GM23338 (cell line): ENCODE data around the gene OR10K2. TPM values are rescaled to one million over a fixed set of nuclear protein-coding genes. Genes with fewer than 3 reads are reported as not detected.

ENCODE experiments used
- ATAC-seq: fragments of 200-7000 bp; cut with Tn5 transposase; 3 replicates; pipeline ENCODE4 v1.9.1; 2020
- DNase-seq: peaks from one replicate; pipeline ENCODE4 v3.0.0-alpha.2; 2015; ENCODE audit warnings: low spot score
- H2AFZ ChIP-seq: fragments of 200-600 bp; sonication (generic); 2 replicates; pipeline ENCODE4 v1.8.0; 2016; ENCODE audit warnings: antibody characterized with exemption, mild to moderate bottlenecking, moderate library complexity
- H3F3A ChIP-seq: fragments of 200-600 bp; sonication (generic); replicated peaks from 2 replicates; pipeline ENCODE4 v1.8.0; 2017; ENCODE audit warnings: antibody characterized with exemption, mixed run types, low read depth
- H3K27ac ChIP-seq: fragments of 200-600 bp; sonication (generic); 2 replicates; pipeline ENCODE4 v1.6.1; 2016; ENCODE audit warnings: low read depth
- H3K27me3 ChIP-seq: fragments of 200-600 bp; sonication (generic); 2 replicates; pipeline ENCODE4 v1.8.0; 2016; ENCODE audit warnings: mild to moderate bottlenecking, mixed run types, moderate library complexity; ENCODE audit not compliant: insufficient read depth
- H3K36me3 ChIP-seq: fragments of 200-600 bp; sonication (generic); 2 replicates; pipeline ENCODE4 v1.8.0; 2016; ENCODE audit warnings: mild to moderate bottlenecking; ENCODE audit not compliant: insufficient read depth
- H3K4me1 ChIP-seq: fragments of 200-600 bp; sonication (generic); 2 replicates; pipeline ENCODE4 v1.8.0; 2016; ENCODE audit warnings: mild to moderate bottlenecking, moderate library complexity; ENCODE audit not compliant: insufficient read depth
- H3K4me2 ChIP-seq: fragments of 200-600 bp; sonication (generic); 2 replicates; pipeline ENCODE4 v1.7.1; 2017; ENCODE audit warnings: mixed run types
- H3K4me3 ChIP-seq: fragments of 200-600 bp; sonication (generic); 2 replicates; pipeline ENCODE4 v1.6.1; 2016; ENCODE audit warnings: mixed run types
- H3K79me2 ChIP-seq: fragments of 200-600 bp; sonication (generic); replicated peaks from 2 replicates; pipeline ENCODE4 v1.8.0; 2017; ENCODE audit warnings: mild to moderate bottlenecking; ENCODE audit not compliant: insufficient read depth
- H3K9me2 ChIP-seq: fragments of 200-600 bp; sonication (generic); 2 replicates; pipeline ENCODE4 v1.8.0; 2017; ENCODE audit not compliant: insufficient read depth
- H4K20me1 ChIP-seq: fragments of 200-600 bp; sonication (generic); replicated peaks from 2 replicates; pipeline ENCODE4 v1.8.0; 2017; ENCODE audit warnings: mild to moderate bottlenecking; ENCODE audit not compliant: insufficient read depth
- H3K27ac Mint-ChIP-seq: 2 replicates; pipeline ENCODE4 v1.8.0; 2020; ENCODE audit warnings: inconsistent platforms, mild to moderate bottlenecking, moderate library complexity, mixed read lengths
- H3K27me3 Mint-ChIP-seq: 3 replicates; pipeline ENCODE4 v1.8.0; 2022; ENCODE audit warnings: low read depth, mild to moderate bottlenecking, moderate library complexity, mixed read lengths, inconsistent platforms; ENCODE audit not compliant: insufficient read depth, poor library complexity
- H3K36me3 Mint-ChIP-seq: 3 replicates; pipeline ENCODE4 v1.8.0; 2021; ENCODE audit warnings: low read depth, mild to moderate bottlenecking, inconsistent platforms, moderate library complexity, mixed read lengths
- H3K4me1 Mint-ChIP-seq: 3 replicates; pipeline ENCODE4 v1.8.0; 2020; ENCODE audit warnings: mild to moderate bottlenecking, inconsistent platforms, mixed read lengths
- H3K4me3 Mint-ChIP-seq: 3 replicates; pipeline ENCODE4 v1.8.0; 2021; ENCODE audit warnings: moderate library complexity, mild to moderate bottlenecking, inconsistent platforms, mixed read lengths
- H3K9me3 Mint-ChIP-seq: 3 replicates; pipeline ENCODE4 v1.8.0; 2020; ENCODE audit warnings: moderate library complexity, mild to moderate bottlenecking, inconsistent platforms, mixed read lengths
- CREB1 ChIP-seq: fragments of 250-450 bp; sonication (Bioruptor Pico); IDR thresholded peaks from 2 replicates; pipeline ENCODE4 v1.5.0; 2020; ENCODE audit warnings: low read depth, mild to moderate bottlenecking, moderate library complexity
- EZH2 ChIP-seq: fragments of 200-600 bp; sonication (generic); IDR thresholded peaks from one replicate; pipeline ENCODE4 v1.8.0; 2017; ENCODE audit warnings: antibody characterized with exemption, mild to moderate bottlenecking, low read depth; ENCODE audit not compliant: unreplicated experiment
- EZH2phosphoT487 ChIP-seq: fragments of 200-600 bp; sonication (generic); IDR thresholded peaks from one replicate; pipeline ENCODE4 v1.8.1; 2018; ENCODE audit warnings: antibody characterized with exemption; ENCODE audit not compliant: unreplicated experiment
- JUNB ChIP-seq: IDR thresholded peaks from one replicate; pipeline ENCODE4 v1.6.1; 2016; ENCODE audit warnings: antibody characterized with exemption; ENCODE audit not compliant: unreplicated experiment
- NANOG ChIP-seq: IDR thresholded peaks from 2 replicates; pipeline ENCODE4 v1.6.1; 2016; ENCODE audit warnings: antibody characterized with exemption, borderline replicate concordance
- POLR2AphosphoS5 ChIP-seq: IDR thresholded peaks from 2 replicates; pipeline ENCODE4 v1.6.1; 2016; ENCODE audit warnings: antibody characterized with exemption, low read depth
- STAT1 ChIP-seq: IDR thresholded peaks from one replicate; pipeline ENCODE4 v1.6.1; 2016; ENCODE audit warnings: antibody characterized with exemption; ENCODE audit not compliant: unreplicated experiment
- ZNF114 ChIP-seq: fragments of 250-450 bp; sonication (Bioruptor Pico); IDR thresholded peaks from 2 replicates; pipeline ENCODE4 v1.5.0; 2020; ENCODE audit warnings: mild to moderate bottlenecking, moderate library complexity
- ZNF331 ChIP-seq: fragments of 250-450 bp; sonication (Bioruptor Pico); IDR thresholded peaks from 2 replicates; pipeline ENCODE4 v1.5.0; 2020; ENCODE audit warnings: low read depth, mild to moderate bottlenecking, moderate library complexity
- polyA plus RNA-seq: library from polyadenylated mRNA; unstranded; fragments of >200 nt; fragmentation: Nextera tagmentation; extraction: Ambion mirVana; gene quantifications from 2 replicates; pipeline ENCODE4 v1.2.1, GENCODE V29; 2016
- total RNA-seq: library from RNA; depleted of rRNA; stranded (reverse); fragments of >200 nt; shearing (Covaris generic); gene quantifications from 2 replicates; pipeline ENCODE4 v1.2.3, GENCODE V29; 2014
- TF ChIP-seq, protein P1 (sequence below), 2 experiments: fragments of 200-600 bp in 1 of 2; sonication (generic) in 1 of 2; conservative IDR thresholded peaks; 2 replicates each; pipeline versions ENCODE4 v1.5.1 to v1.6.1; 2016 to 2017; ENCODE audit warnings: antibody characterized with exemption in 2 of 2, low read depth in 2 of 2, mild to moderate bottlenecking in 2 of 2, moderate library complexity in 1 of 2
- TF ChIP-seq, protein P2 (sequence below): IDR thresholded peaks from 2 replicates; pipeline ENCODE4 v1.6.1; 2016; ENCODE audit warnings: antibody characterized with exemption
- TF ChIP-seq, protein P3 (sequence below): IDR thresholded peaks from one replicate; pipeline ENCODE4 v1.6.1; 2018; ENCODE audit warnings: antibody characterized with exemption; ENCODE audit not compliant: unreplicated experiment
- TF ChIP-seq, protein P4 (sequence below): fragments of 250-450 bp; sonication (Bioruptor Pico); IDR thresholded peaks from 2 replicates; pipeline ENCODE4 v1.5.0; 2020; ENCODE audit warnings: mild to moderate bottlenecking, moderate library complexity

The OR10K2 gene
- total and polyA plus RNA-seq, 2 experiments from 2014 or later = not detected

DNA sequence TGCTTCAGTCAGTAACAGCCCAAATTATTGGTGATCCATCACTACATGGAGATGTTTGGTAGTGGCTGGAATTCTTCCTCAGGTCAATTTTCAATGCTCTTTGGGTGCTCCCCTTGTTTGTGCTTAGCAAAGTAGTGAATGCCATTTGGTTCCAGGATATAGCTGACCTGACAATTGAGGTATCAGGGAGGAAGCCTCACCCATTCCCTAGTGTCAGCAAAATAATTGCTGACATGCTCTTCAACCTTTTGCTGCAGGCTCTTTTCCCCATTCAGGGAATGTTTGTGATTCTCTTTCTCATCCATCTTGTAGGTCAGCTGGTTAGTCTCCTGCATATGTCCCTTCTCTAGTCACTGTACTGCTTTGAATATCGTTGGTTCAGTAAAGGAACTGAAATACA lies 28.5 kb upstream of the OR10K2 start:
- H3K4me3 Mint-ChIP-seq = no peak overlapping the region
- no peak overlapping the region for H3K4me3 ChIP-seq
- H3K27me3 Mint-ChIP-seq = peaks cover 4% of the 10 kb centered on the region
- no peak for ATAC-seq
- H3K4me1 ChIP-seq = no peaks in the 10 kb centered on the region
- H3F3A ChIP-seq = no peaks in the 10 kb centered on the region
- no peaks in the 10 kb centered on the region; the same call in 1 of the 2 replicates for H3K9me2 ChIP-seq
- no peak overlapping the region for H3K27ac Mint-ChIP-seq
- TF ChIP-seq POLR2AphosphoS5 = no peak
- TF ChIP-seq, protein P1, sequence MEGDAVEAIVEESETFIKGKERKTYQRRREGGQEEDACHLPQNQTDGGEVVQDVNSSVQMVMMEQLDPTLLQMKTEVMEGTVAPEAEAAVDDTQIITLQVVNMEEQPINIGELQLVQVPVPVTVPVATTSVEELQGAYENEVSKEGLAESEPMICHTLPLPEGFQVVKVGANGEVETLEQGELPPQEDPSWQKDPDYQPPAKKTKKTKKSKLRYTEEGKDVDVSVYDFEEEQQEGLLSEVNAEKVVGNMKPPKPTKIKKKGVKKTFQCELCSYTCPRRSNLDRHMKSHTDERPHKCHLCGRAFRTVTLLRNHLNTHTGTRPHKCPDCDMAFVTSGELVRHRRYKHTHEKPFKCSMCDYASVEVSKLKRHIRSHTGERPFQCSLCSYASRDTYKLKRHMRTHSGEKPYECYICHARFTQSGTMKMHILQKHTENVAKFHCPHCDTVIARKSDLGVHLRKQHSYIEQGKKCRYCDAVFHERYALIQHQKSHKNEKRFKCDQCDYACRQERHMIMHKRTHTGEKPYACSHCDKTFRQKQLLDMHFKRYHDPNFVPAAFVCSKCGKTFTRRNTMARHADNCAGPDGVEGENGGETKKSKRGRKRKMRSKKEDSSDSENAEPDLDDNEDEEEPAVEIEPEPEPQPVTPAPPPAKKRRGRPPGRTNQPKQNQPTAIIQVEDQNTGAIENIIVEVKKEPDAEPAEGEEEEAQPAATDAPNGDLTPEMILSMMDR (conservative IDR thresholded peaks at IDR 0.05; ENCODE audit: low read depth in 2 of 2) = no peak
- no peak for TF ChIP-seq EZH2phosphoT487
- TF ChIP-seq EZH2 = no peak
- TF ChIP-seq STAT1 = no peak
- no peak for TF ChIP-seq JUNB
- no peak for TF ChIP-seq ZNF331 (CRISPR knock-in tag)
- TF ChIP-seq ZNF114 = no peak
- TF ChIP-seq, protein P2, sequence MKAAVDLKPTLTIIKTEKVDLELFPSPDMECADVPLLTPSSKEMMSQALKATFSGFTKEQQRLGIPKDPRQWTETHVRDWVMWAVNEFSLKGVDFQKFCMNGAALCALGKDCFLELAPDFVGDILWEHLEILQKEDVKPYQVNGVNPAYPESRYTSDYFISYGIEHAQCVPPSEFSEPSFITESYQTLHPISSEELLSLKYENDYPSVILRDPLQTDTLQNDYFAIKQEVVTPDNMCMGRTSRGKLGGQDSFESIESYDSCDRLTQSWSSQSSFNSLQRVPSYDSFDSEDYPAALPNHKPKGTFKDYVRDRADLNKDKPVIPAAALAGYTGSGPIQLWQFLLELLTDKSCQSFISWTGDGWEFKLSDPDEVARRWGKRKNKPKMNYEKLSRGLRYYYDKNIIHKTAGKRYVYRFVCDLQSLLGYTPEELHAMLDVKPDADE = no peak
- TF ChIP-seq, protein P3, sequence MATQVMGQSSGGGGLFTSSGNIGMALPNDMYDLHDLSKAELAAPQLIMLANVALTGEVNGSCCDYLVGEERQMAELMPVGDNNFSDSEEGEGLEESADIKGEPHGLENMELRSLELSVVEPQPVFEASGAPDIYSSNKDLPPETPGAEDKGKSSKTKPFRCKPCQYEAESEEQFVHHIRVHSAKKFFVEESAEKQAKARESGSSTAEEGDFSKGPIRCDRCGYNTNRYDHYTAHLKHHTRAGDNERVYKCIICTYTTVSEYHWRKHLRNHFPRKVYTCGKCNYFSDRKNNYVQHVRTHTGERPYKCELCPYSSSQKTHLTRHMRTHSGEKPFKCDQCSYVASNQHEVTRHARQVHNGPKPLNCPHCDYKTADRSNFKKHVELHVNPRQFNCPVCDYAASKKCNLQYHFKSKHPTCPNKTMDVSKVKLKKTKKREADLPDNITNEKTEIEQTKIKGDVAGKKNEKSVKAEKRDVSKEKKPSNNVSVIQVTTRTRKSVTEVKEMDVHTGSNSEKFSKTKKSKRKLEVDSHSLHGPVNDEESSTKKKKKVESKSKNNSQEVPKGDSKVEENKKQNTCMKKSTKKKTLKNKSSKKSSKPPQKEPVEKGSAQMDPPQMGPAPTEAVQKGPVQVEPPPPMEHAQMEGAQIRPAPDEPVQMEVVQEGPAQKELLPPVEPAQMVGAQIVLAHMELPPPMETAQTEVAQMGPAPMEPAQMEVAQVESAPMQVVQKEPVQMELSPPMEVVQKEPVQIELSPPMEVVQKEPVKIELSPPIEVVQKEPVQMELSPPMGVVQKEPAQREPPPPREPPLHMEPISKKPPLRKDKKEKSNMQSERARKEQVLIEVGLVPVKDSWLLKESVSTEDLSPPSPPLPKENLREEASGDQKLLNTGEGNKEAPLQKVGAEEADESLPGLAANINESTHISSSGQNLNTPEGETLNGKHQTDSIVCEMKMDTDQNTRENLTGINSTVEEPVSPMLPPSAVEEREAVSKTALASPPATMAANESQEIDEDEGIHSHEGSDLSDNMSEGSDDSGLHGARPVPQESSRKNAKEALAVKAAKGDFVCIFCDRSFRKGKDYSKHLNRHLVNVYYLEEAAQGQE = no peak
- no peak for TF ChIP-seq NANOG
- TF ChIP-seq, protein P4, sequence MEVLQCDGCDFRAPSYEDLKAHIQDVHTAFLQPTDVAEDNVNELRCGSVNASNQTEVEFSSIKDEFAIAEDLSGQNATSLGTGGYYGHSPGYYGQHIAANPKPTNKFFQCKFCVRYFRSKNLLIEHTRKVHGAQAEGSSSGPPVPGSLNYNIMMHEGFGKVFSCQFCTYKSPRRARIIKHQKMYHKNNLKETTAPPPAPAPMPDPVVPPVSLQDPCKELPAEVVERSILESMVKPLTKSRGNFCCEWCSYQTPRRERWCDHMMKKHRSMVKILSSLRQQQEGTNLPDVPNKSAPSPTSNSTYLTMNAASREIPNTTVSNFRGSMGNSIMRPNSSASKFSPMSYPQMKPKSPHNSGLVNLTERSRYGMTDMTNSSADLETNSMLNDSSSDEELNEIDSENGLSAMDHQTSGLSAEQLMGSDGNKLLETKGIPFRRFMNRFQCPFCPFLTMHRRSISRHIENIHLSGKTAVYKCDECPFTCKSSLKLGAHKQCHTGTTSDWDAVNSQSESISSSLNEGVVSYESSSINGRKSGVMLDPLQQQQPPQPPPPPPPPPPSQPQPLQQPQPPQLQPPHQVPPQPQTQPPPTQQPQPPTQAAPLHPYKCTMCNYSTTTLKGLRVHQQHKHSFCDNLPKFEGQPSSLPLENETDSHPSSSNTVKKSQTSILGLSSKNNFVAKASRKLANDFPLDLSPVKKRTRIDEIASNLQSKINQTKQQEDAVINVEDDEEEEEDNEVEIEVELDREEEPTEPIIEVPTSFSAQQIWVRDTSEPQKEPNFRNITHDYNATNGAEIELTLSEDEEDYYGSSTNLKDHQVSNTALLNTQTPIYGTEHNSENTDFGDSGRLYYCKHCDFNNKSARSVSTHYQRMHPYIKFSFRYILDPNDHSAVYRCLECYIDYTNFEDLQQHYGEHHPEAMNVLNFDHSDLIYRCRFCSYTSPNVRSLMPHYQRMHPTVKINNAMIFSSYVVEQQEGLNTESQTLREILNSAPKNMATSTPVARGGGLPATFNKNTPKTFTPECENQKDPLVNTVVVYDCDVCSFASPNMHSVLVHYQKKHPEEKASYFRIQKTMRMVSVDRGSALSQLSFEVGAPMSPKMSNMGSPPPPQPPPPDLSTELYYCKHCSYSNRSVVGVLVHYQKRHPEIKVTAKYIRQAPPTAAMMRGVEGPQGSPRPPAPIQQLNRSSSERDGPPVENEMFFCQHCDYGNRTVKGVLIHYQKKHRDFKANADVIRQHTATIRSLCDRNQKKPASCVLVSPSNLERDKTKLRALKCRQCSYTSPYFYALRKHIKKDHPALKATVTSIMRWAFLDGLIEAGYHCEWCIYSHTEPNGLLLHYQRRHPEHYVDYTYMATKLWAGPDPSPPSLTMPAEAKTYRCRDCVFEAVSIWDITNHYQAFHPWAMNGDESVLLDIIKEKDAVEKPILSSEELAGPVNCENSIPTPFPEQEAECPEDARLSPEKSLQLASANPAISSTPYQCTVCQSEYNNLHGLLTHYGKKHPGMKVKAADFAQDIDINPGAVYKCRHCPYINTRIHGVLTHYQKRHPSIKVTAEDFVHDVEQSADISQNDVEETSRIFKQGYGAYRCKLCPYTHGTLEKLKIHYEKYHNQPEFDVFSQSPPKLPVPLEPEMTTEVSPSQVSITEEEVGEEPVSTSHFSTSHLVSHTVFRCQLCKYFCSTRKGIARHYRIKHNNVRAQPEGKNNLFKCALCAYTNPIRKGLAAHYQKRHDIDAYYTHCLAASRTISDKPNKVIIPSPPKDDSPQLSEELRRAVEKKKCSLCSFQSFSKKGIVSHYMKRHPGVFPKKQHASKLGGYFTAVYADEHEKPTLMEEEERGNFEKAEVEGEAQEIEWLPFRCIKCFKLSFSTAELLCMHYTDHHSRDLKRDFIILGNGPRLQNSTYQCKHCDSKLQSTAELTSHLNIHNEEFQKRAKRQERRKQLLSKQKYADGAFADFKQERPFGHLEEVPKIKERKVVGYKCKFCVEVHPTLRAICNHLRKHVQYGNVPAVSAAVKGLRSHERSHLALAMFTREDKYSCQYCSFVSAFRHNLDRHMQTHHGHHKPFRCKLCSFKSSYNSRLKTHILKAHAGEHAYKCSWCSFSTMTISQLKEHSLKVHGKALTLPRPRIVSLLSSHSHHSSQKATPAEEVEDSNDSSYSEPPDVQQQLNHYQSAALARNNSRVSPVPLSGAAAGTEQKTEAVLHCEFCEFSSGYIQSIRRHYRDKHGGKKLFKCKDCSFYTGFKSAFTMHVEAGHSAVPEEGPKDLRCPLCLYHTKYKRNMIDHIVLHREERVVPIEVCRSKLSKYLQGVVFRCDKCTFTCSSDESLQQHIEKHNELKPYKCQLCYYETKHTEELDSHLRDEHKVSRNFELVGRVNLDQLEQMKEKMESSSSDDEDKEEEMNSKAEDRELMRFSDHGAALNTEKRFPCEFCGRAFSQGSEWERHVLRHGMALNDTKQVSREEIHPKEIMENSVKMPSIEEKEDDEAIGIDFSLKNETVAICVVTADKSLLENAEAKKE (CRISPR knock-in tag) = no peak
- no peak for TF ChIP-seq CREB1 (CRISPR knock-in tag)
- H3K27ac ChIP-seq = no peak overlapping the region
- no peaks in the 10 kb centered on the region for H3K36me3 ChIP-seq
- no peak overlapping the region for H3K4me2 ChIP-seq
- H3K4me1 Mint-ChIP-seq = peaks cover 11% of the 10 kb centered on the region
- H2AFZ ChIP-seq = 0 out of 2 replicates have a peak overlapping the region, but pooled peaks have one; percentile 19
- H4K20me1 ChIP-seq = no peaks in the 10 kb centered on the region
- no peaks in the 10 kb centered on the region for H3K27me3 ChIP-seq
- H3K79me2 ChIP-seq = no peaks in the 10 kb centered on the region
- DNase-seq = no peak
- H3K36me3 Mint-ChIP-seq = no peaks in the 10 kb centered on the region; the same call in 1 of the 3 replicates
- peaks cover 2% of the 10 kb centered on the region; the same call in 1 of the 3 replicates for H3K9me3 Mint-ChIP-seq
